GM12872 (cell line): Measurements from ENCODE around the gene WDR59.

Source experiments
- CTCF ChIP-seq: IDR thresholded peaks from 3 replicates; pipeline ENCODE4 v1.5.1; 2011; ENCODE audit warnings: low read depth, mild to moderate bottlenecking, low read length, moderate library complexity; ENCODE audit not compliant: insufficient read depth

Gene WDR59

GRCh38 chr16:74984529-74985296, at the start of gene WDR59:
Gene WDR59 (minus strand): TSS chr16:74985123. CDS start chr16:74985017, 106 bp downstream.
- no peak for TF ChIP-seq CTCF

GRCh38 chr16:75032655-75033054, 47.7 kb upstream of the WDR59 start:
- TF ChIP-seq CTCF: no peak

GRCh38 chr16:75029854-75030253, 44.9 kb upstream of the WDR59 start:
- TF ChIP-seq CTCF: no peak

- TF ChIP-seq CTCF: no peak
Observed at GRCh38 chr16:75028544-75029135, 43.7 kb upstream of the WDR59 start.

GRCh38 chr16:75027520-75028300, 42.8 kb upstream of the WDR59 start:
- no peak for TF ChIP-seq CTCF

- no peak for TF ChIP-seq CTCF
Observed at GRCh38 chr16:75026892-75027391, 42.0 kb upstream of the WDR59 start.

- TF ChIP-seq CTCF: no peak
Observed at GRCh38 chr16:75025761-75026160, 40.8 kb upstream of the WDR59 start.
